Activated CD4-positive, alpha-beta memory T cell treated with anti-CD3 and anti-CD28 coated beads for 36 hours (primary cell): ENCODE data around the gene HPSE2. TPM values are rescaled to one million over a fixed set of nuclear protein-coding genes. Genes with fewer than 3 reads are reported as not detected.

Source experiments
- CTCF ChIA-PET: fragments of 350-600 bp; sonication (Branson Sonifier 250); formaldehyde crosslinking; loops from one replicate; lab custom pipeline; 2021; ENCODE audit warnings: antibody characterized with exemption, inconsistent platforms; lab: Charles Lee
- POLR2A ChIA-PET: fragments of 350-600 bp; sonication (Branson Sonifier 250); formaldehyde crosslinking; loops from one replicate; lab custom pipeline; 2021; ENCODE audit warnings: antibody characterized with exemption; lab: Charles Lee
- DNase-seq: peaks from one replicate; pipeline ENCODE4 v3.0.0-alpha.2; 2020
- H3K27ac Mint-ChIP-seq: one replicate; pipeline ENCODE4 v1.8.0; 2021; ENCODE audit warnings: mixed read lengths
- H3K27me3 Mint-ChIP-seq: one replicate; pipeline ENCODE4 v1.8.0; 2021; ENCODE audit warnings: mixed read lengths
- H3K36me3 Mint-ChIP-seq: one replicate; pipeline ENCODE4 v1.8.0; 2021; ENCODE audit warnings: mixed read lengths
- H3K4me1 Mint-ChIP-seq: one replicate; pipeline ENCODE4 v1.8.0; 2021; ENCODE audit warnings: low read depth, mixed read lengths
- H3K4me3 Mint-ChIP-seq: one replicate; pipeline ENCODE4 v1.8.0; 2021; ENCODE audit warnings: mild to moderate bottlenecking, mixed read lengths
- H3K9me3 Mint-ChIP-seq: one replicate; pipeline ENCODE4 v1.8.0; 2021; ENCODE audit warnings: mixed read lengths
- intact Hi-C: fragments of 100-400 bp; cut with micrococcal nuclease; formaldehyde crosslinking; loops from one replicate; pipeline ENCODE4 v1.15.1; 2023
- total RNA-seq, 2 experiments: library from RNA; stranded (reverse); gene quantifications; one replicate each; pipeline ENCODE4 v1.2.3, GENCODE V29; 2021

Gene HPSE2
- total RNA-seq, 2 experiments from 2014 or later, result not detected

DNA sequence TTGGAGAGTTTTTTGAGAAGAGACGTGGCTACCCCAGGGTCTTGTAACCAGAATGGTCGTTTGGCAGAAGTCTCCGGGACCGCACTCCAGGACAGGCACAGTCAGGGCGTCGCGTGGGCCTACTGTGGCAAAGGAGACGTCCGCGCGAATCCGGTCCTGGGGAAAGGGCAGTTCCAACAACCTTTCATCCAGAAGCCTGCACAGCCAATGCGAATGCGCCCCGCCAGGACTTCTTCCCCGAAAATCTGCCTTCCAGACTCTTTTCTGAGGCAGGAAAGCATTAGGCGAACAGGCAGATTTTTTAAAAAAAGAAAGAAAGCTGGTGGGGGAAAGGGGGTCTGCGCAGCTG, 2.0 kb downstream of the HPSE2 start:
- intact Hi-C loops, result loop anchor here (5.0 kb wide), 1 partner anchor 299 kb away; the partner anchor contains the start of gene NKX2-3
- peaks cover 31% of the 10 kb centered on the region for H3K4me1 Mint-ChIP-seq

GRCh38 chr10:99233000-99233688, 2.5 kb downstream of the HPSE2 start:
- H3K9me3 Mint-ChIP-seq, result no peaks in the 10 kb centered on the region
- intact Hi-C loops, result loop anchor here (5.0 kb wide), 1 partner anchor 299 kb away; the partner anchor contains the start of gene NKX2-3
- no peak overlapping the region for H3K27ac Mint-ChIP-seq
- no peaks in the 10 kb centered on the region for H3K36me3 Mint-ChIP-seq
- no peak overlapping the region for H3K4me3 Mint-ChIP-seq
- ChIA-PET CTCF (no interaction called here), POLR2A (no interaction called here)
- no peak for DNase-seq
- peaks cover 31% of the 10 kb centered on the region for H3K4me1 Mint-ChIP-seq
- H3K27me3 Mint-ChIP-seq, result peaks cover 68% of the 10 kb centered on the region

More for the DNA sequence above, 2.0 kb downstream of the HPSE2 start:
- no peak for DNase-seq
- no peaks in the 10 kb centered on the region for H3K9me3 Mint-ChIP-seq
- peak overlapping the region; percentile 56 for H3K4me3 Mint-ChIP-seq
- no peaks in the 10 kb centered on the region for H3K36me3 Mint-ChIP-seq
- ChIA-PET POLR2A (no interaction called here), CTCF (interaction anchor here (0.7 kb wide), 1 partner anchor 12 kb away, joined by 3 read pairs; no protein-coding TSS in a partner anchor)
- H3K27me3 Mint-ChIP-seq, result peaks cover 68% of the 10 kb centered on the region
- no peak overlapping the region for H3K27ac Mint-ChIP-seq

GRCh38 chr10:99232360-99232999, 3.2 kb downstream of the HPSE2 start:
- no peaks in the 10 kb centered on the region for H3K9me3 Mint-ChIP-seq
- DNase-seq, result peak; percentile 10
- H3K27ac Mint-ChIP-seq, result no peak overlapping the region
- peaks cover 70% of the 10 kb centered on the region for H3K27me3 Mint-ChIP-seq
- no peaks in the 10 kb centered on the region for H3K36me3 Mint-ChIP-seq
- CTCF ChIA-PET, result no interaction called here
- POLR2A ChIA-PET, result interaction anchor here (1.3 kb wide), 1 partner anchor 26 kb away, joined by 3 read pairs; no protein-coding TSS in a partner anchor
- H3K4me3 Mint-ChIP-seq, result no peak overlapping the region
- intact Hi-C loops, result loop anchor here (5.0 kb wide), 1 partner anchor 300 kb away; the partner anchor contains the start of gene NKX2-3
- peaks cover 31% of the 10 kb centered on the region for H3K4me1 Mint-ChIP-seq

DNA sequence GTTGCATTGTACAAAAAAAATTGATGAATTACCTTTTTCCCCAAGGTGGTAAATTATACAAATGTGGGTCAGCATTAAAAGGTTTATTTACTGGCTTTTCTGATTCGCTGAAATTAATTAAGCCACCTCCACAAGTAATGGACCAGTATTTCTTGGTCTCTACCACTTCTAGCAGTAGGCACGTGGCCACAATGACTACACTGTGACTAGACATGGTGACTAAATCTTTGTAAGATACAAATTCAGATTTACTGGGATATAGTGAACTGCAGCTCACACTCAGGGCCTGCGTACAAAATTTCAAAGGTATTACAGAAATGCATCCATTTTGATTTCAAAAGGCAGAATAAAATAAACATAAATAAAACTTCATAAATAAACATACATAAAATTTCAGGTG, 10.9 kb downstream of the HPSE2 start:
- Mint-ChIP-seq H3K4me3 (no peak overlapping the region), H3K4me1 (no peaks in the 10 kb centered on the region), H3K27ac (no peak overlapping the region), H3K9me3 (no peaks in the 10 kb centered on the region), H3K27me3 (peaks cover 10% of the 10 kb centered on the region), H3K36me3 (no peaks in the 10 kb centered on the region)
- CTCF ChIA-PET, result no interaction called here
- intact Hi-C loops, result no loop called here
- no peak for DNase-seq
- POLR2A ChIA-PET, result no interaction called here

DNA sequence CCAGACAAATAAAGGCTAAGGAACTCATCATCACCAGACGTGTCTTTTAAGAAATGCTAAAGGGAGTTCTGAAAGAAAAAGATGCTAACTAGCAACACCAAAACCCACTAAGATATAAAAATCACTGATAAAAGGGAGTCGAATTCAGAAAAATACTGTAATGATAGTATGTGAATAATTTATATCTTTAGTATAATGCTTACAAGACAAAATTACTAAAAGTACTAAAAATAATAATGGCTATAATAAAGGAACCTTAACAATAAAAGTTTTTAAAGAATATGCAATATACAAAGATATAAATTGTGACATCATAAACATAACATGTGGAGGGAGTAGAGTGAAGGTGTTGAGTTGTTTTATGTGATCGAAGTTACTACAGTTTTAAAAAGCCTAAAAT, 28.3 kb downstream of the HPSE2 start:
- no peak for DNase-seq
- Mint-ChIP-seq H3K27ac (no peak overlapping the region), H3K27me3 (no peaks in the 10 kb centered on the region), H3K4me1 (no peaks in the 10 kb centered on the region), H3K4me3 (no peak overlapping the region), H3K36me3 (no peaks in the 10 kb centered on the region), H3K9me3 (no peaks in the 10 kb centered on the region)
- intact Hi-C loops, result no loop called here
- ChIA-PET POLR2A (interaction anchor here (0.6 kb wide), 1 partner anchor 24 kb away, joined by 3 read pairs; no protein-coding TSS in a partner anchor), CTCF (no interaction called here)

DNA sequence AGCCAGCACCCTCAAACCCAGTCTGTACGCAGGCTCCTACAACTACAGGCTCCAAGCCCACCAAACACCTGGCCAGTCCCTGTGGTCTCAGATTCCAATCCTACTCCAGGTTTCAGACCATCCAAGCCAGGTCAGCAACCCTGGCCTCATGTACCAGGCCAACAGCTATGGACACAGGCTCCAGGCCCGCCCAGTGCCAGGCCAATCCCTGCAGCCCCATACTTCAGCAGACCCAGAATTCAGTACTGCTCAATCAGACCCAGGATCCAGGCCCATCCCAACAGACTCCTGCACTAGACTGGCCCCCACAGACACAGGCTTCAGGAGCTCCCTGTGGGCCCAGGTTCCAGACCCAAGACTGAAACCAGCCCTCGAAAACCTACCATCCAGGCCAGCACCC, 32.3 kb downstream of the HPSE2 start:
- Mint-ChIP-seq H3K36me3 (no peaks in the 10 kb centered on the region), H3K4me1 (no peaks in the 10 kb centered on the region), H3K27me3 (no peaks in the 10 kb centered on the region), H3K27ac (no peak overlapping the region), H3K9me3 (no peaks in the 10 kb centered on the region), H3K4me3 (no peak overlapping the region)
- ChIA-PET CTCF (no interaction called here), POLR2A (no interaction called here)
- intact Hi-C loops, result no loop called here
- DNase-seq, result no peak

GRCh38 chr10:99172950-99173349, 62.7 kb downstream of the HPSE2 start:
- intact Hi-C loops, result no loop called here

GRCh38 chr10:99172128-99172738, 63.4 kb downstream of the HPSE2 start:
- DNase-seq, result no peak
- no peak overlapping the region for H3K27ac Mint-ChIP-seq
- no peaks in the 10 kb centered on the region for H3K9me3 Mint-ChIP-seq
- intact Hi-C loops, result no loop called here
- H3K36me3 Mint-ChIP-seq, result no peaks in the 10 kb centered on the region
- ChIA-PET CTCF (no interaction called here), POLR2A (no interaction called here)
- peaks cover 2% of the 10 kb centered on the region for H3K27me3 Mint-ChIP-seq
- H3K4me1 Mint-ChIP-seq, result no peaks in the 10 kb centered on the region
- no peak overlapping the region for H3K4me3 Mint-ChIP-seq

More at GRCh38 chr10:99172950-99173349, 62.7 kb downstream of the HPSE2 start:
- Mint-ChIP-seq H3K9me3 (no peaks in the 10 kb centered on the region), H3K36me3 (no peaks in the 10 kb centered on the region), H3K4me1 (no peaks in the 10 kb centered on the region), H3K4me3 (no peak overlapping the region), H3K27ac (no peak overlapping the region), H3K27me3 (peaks cover 2% of the 10 kb centered on the region)
- no peak for DNase-seq
- ChIA-PET POLR2A (no interaction called here), CTCF (no interaction called here)

DNA sequence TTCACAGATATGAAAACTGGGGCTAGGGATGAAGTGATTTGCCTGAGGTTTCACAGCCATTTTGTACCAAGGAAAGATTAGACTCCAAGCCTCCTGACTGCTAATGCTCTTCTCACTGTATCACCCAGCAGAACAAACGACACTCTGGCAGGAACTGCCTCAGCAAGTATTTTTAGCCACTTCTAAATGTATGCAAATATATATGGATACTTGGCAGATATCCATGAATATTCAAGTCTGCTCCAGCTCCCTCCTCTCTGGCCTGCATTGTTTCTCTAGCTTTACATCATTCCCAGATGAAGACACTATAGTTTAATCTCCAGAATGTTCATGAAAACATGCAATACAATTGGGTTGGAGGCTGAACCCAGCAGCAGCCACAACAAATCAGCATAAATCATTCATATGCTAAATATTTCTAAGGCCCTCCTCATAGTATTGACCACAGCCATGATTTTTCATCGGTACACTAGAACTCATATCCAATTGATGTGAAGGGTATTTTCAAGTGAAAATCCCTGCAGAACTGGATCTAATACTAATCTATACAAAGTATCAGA, 65.5 kb downstream of the HPSE2 start:
- Mint-ChIP-seq H3K27ac (no peak overlapping the region), H3K27me3 (no peaks in the 10 kb centered on the region), H3K4me3 (no peak overlapping the region), H3K36me3 (no peaks in the 10 kb centered on the region), H3K4me1 (no peaks in the 10 kb centered on the region), H3K9me3 (no peaks in the 10 kb centered on the region)
- POLR2A ChIA-PET, result no interaction called here
- intact Hi-C loops, result no loop called here
- no peak for DNase-seq
- CTCF ChIA-PET, result no interaction called here

- H3K4me1 Mint-ChIP-seq, result no peaks in the 10 kb centered on the region
- ChIA-PET CTCF (no interaction called here), POLR2A (no interaction called here)
- no peak overlapping the region for H3K27ac Mint-ChIP-seq
- no peaks in the 10 kb centered on the region for H3K9me3 Mint-ChIP-seq
- intact Hi-C loops, result no loop called here
- no peaks in the 10 kb centered on the region for H3K36me3 Mint-ChIP-seq
- H3K4me3 Mint-ChIP-seq, result no peak overlapping the region
- DNase-seq, result no peak
- H3K27me3 Mint-ChIP-seq, result no peaks in the 10 kb centered on the region
Observed at GRCh38 chr10:99161165-99161564, 74.5 kb downstream of the HPSE2 start.

DNA sequence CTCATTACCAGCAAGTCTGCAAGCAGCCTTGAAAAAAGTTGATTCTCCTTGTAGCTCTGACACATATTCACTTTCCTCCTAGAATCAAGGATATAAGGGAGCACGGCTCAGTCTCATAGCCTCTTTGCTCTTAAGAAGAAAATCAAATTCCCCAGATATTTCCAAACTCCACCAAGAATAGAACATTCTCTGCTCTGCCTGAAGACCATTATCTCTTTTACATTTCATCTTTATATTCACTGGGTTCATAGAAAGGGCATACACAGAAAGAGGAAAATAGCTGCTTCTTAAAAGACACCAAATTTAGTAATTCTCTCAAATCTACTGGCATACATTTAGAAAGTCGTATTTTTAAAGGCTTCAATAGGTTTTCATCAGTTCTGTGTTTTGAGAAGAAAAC, 92.0 kb downstream of the HPSE2 start:
- Mint-ChIP-seq H3K4me3 (no peak overlapping the region), H3K27me3 (no peaks in the 10 kb centered on the region), H3K36me3 (no peaks in the 10 kb centered on the region), H3K27ac (no peak overlapping the region), H3K4me1 (no peaks in the 10 kb centered on the region), H3K9me3 (no peaks in the 10 kb centered on the region)
- DNase-seq, result no peak
- intact Hi-C loops, result no loop called here
- POLR2A ChIA-PET, result no interaction called here
- CTCF ChIA-PET, result no interaction called here

- CTCF ChIA-PET, result no interaction called here
- no peak for DNase-seq
- POLR2A ChIA-PET, result no interaction called here
- H3K27me3 Mint-ChIP-seq, result no peaks in the 10 kb centered on the region
- H3K4me3 Mint-ChIP-seq, result no peak overlapping the region
- no peak overlapping the region for H3K27ac Mint-ChIP-seq
- H3K36me3 Mint-ChIP-seq, result no peaks in the 10 kb centered on the region
- no peaks in the 10 kb centered on the region for H3K4me1 Mint-ChIP-seq
- intact Hi-C loops, result no loop called here
- no peaks in the 10 kb centered on the region for H3K9me3 Mint-ChIP-seq
Observed at GRCh38 chr10:99143011-99143410, 92.6 kb downstream of the HPSE2 start.
